HEK293 (cell line): ENCODE data around the gene ZSCAN10.

Experiments used
- CTCF ChIA-PET: fragments of 350-600 bp; formaldehyde crosslinking; extraction: SDS; loops from one replicate; lab custom pipeline; 2021; ENCODE audit warnings: antibody characterized with exemption; lab: Yijun Ruan, JAX
- POLR2A ChIA-PET: fragments of 300-600 bp; formaldehyde crosslinking; extraction: SDS; loops from one replicate; lab custom pipeline; 2020; ENCODE audit warnings: antibody characterized with exemption, inconsistent platforms; lab: Yijun Ruan, JAX
- H3K27ac ChIP-seq: fragments of 200-500 bp; sonication (Bioruptor generic); 2 replicates; pipeline ENCODE4 v1.5.1; 2014; ENCODE audit warnings: low read depth, low read length, control low read depth, inconsistent platforms; ENCODE audit errors: extremely low read depth
- H3K36me3 ChIP-seq, 2 experiments: fragments of 200-500 bp in 1 of 2; sonication (Bioruptor generic) in 1 of 2; 1 replicate in 1 of 2; 2 replicates in 1 of 2; pipeline ENCODE4 v1.5.1; 2014 to 2017; ENCODE audit warnings: inconsistent platforms in 2 of 2, low read length in 2 of 2; ENCODE audit not compliant: control insufficient read depth in 2 of 2, insufficient read depth in 1 of 2
- H3K4me1 ChIP-seq: fragments of 200-500 bp; sonication (Bioruptor generic); 2 replicates; pipeline ENCODE4 v1.5.1; 2014; ENCODE audit warnings: mild to moderate bottlenecking, low read length, inconsistent platforms; ENCODE audit not compliant: control insufficient read depth, insufficient read depth
- H3K4me3 ChIP-seq: 2 replicates; pipeline ENCODE4 v1.5.1; 2011; ENCODE audit warnings: low read depth, mild to moderate bottlenecking, control low read depth, low read length, moderate library complexity
- H3K9me3 ChIP-seq: fragments of 200-500 bp; sonication (Bioruptor generic); 2 replicates; pipeline ENCODE4 v1.5.1; 2014; ENCODE audit warnings: low read depth, low read length, inconsistent platforms; ENCODE audit not compliant: control insufficient read depth, insufficient read depth
- EGR2 ChIP-seq: fragments of 450-650 bp; formaldehyde crosslinking; IDR thresholded peaks from 2 replicates; pipeline ENCODE4 v1.5.1; 2016; ENCODE audit warnings: low read depth, missing biosample characterization, missing genetic modification characterization
- GLI2 ChIP-seq: fragments of 450-650 bp; formaldehyde crosslinking; IDR thresholded peaks from 2 replicates; pipeline ENCODE4; 2017; ENCODE audit warnings: missing biosample characterization, missing genetic modification characterization, low read depth, borderline replicate concordance
- PRDM1 ChIP-seq: fragments of 450-650 bp; formaldehyde crosslinking; IDR thresholded peaks from 2 replicates; pipeline ENCODE4; 2016; ENCODE audit warnings: missing biosample characterization, missing genetic modification characterization
- YY2 ChIP-seq: fragments of 450-650 bp; formaldehyde crosslinking; IDR thresholded peaks from 2 replicates; pipeline ENCODE4 v1.5.1; 2016; ENCODE audit warnings: missing biosample characterization, missing genetic modification characterization
- ZBTB1 ChIP-seq: fragments of 450-650 bp; formaldehyde crosslinking; IDR thresholded peaks from 2 replicates; pipeline ENCODE4 v1.5.1; 2016; ENCODE audit warnings: missing biosample characterization, missing genetic modification characterization
- ZFP41 ChIP-seq: fragments of 450-650 bp; formaldehyde crosslinking; IDR thresholded peaks from 2 replicates; pipeline ENCODE4 v1.5.1; 2016; ENCODE audit warnings: missing biosample characterization, missing genetic modification characterization, borderline replicate concordance
- ZNF10 ChIP-seq: fragments of 450-650 bp; formaldehyde crosslinking; IDR thresholded peaks from 2 replicates; pipeline ENCODE4 v1.5.1; 2017; ENCODE audit warnings: missing biosample characterization, missing genetic modification characterization
- ZNF121 ChIP-seq: fragments of 450-650 bp; formaldehyde crosslinking; IDR thresholded peaks from 2 replicates; pipeline ENCODE4 v1.5.1; 2016; ENCODE audit warnings: missing biosample characterization, missing genetic modification characterization
- ZNF16 ChIP-seq: fragments of 450-650 bp; formaldehyde crosslinking; IDR thresholded peaks from 2 replicates; pipeline ENCODE4 v1.5.1; 2016; ENCODE audit warnings: low read depth, missing biosample characterization, missing genetic modification characterization
- ZNF174 ChIP-seq: fragments of 450-650 bp; formaldehyde crosslinking; IDR thresholded peaks from 2 replicates; pipeline ENCODE4 v1.5.0; 2017; ENCODE audit warnings: missing biosample characterization, mild to moderate bottlenecking, missing genetic modification characterization
- ZNF175 ChIP-seq: fragments of 450-650 bp; formaldehyde crosslinking; IDR thresholded peaks from 2 replicates; pipeline ENCODE4 v1.5.1; 2016; ENCODE audit warnings: missing biosample characterization, missing genetic modification characterization
- ZNF26 ChIP-seq: fragments of 450-650 bp; formaldehyde crosslinking; IDR thresholded peaks from 2 replicates; pipeline ENCODE4 v1.5.1; 2016; ENCODE audit warnings: missing biosample characterization, missing genetic modification characterization
- ZNF280C ChIP-seq: fragments of 450-650 bp; formaldehyde crosslinking; IDR thresholded peaks from 2 replicates; pipeline ENCODE4 v1.5.1; 2016; ENCODE audit warnings: missing biosample characterization, missing genetic modification characterization
- ZNF354C ChIP-seq: fragments of 450-650 bp; formaldehyde crosslinking; IDR thresholded peaks from 2 replicates; pipeline ENCODE4 v1.5.1; 2016; ENCODE audit warnings: missing biosample characterization, missing genetic modification characterization, low read depth, borderline replicate concordance
- ZNF473 ChIP-seq: fragments of 450-650 bp; formaldehyde crosslinking; IDR thresholded peaks from 2 replicates; pipeline ENCODE4 v1.5.1; 2017; ENCODE audit warnings: missing biosample characterization, missing genetic modification characterization
- ZNF555 ChIP-seq: fragments of 450-650 bp; formaldehyde crosslinking; conservative IDR thresholded peaks from 2 replicates; pipeline ENCODE4 v1.5.1; 2017; ENCODE audit warnings: missing biosample characterization, mild to moderate bottlenecking, missing genetic modification characterization, inconsistent platforms
- ZNF560 ChIP-seq: fragments of 450-650 bp; formaldehyde crosslinking; IDR thresholded peaks from 2 replicates; pipeline ENCODE4 v1.5.1; 2017; ENCODE audit warnings: missing biosample characterization, missing genetic modification characterization, borderline replicate concordance
- ZNF658 ChIP-seq: fragments of 450-650 bp; formaldehyde crosslinking; IDR thresholded peaks from 2 replicates; pipeline ENCODE4; 2016; ENCODE audit warnings: missing biosample characterization, missing genetic modification characterization
- ZNF791 ChIP-seq: fragments of 450-650 bp; formaldehyde crosslinking; IDR thresholded peaks from 2 replicates; pipeline ENCODE4 v1.5.1; 2016; ENCODE audit warnings: missing biosample characterization, missing genetic modification characterization

Gene ZSCAN10

GRCh38 chr16:3085868-3086595 is 13.1 kb downstream of the ZSCAN10 start:
- Histone ChIP-seq H3K9me3 (no peaks in the 10 kb centered on the region), H3K4me1 (no peaks in the 10 kb centered on the region), H3K27ac (no peak overlapping the region), H3K4me3 (no peak overlapping the region), H3K36me3 (no peaks in the 10 kb centered on the region)
- ChIA-PET POLR2A (no interaction called here), CTCF (no interaction called here)
- TF ChIP-seq ZNF555 = no peak
- TF ChIP-seq ZNF791 (tag by site-specific recombination) = no peak
- TF ChIP-seq EGR2 (tag by site-specific recombination) = no peak
- no peak for TF ChIP-seq ZNF658 (tag by site-specific recombination)
- no peak for TF ChIP-seq ZBTB1 (tag by site-specific recombination)
- TF ChIP-seq GLI2 (tag by site-specific recombination) = no peak
- no peak for TF ChIP-seq ZNF473 (tag by site-specific recombination)
- no peak for TF ChIP-seq PRDM1 (tag by site-specific recombination)
- TF ChIP-seq ZNF26 (tag by site-specific recombination) = no peak

- ChIA-PET POLR2A (no interaction called here), CTCF (no interaction called here)
- Histone ChIP-seq H3K4me1 (no peaks in the 10 kb centered on the region), H3K9me3 (no peaks in the 10 kb centered on the region), H3K27ac (no peak overlapping the region), H3K36me3 (no peaks in the 10 kb centered on the region), H3K4me3 (no peak overlapping the region)
- TF ChIP-seq ZNF174 (tag by site-specific recombination) = no peak
- TF ChIP-seq YY2 (tag by site-specific recombination) = no peak
- no peak for TF ChIP-seq ZNF10 (tag by site-specific recombination)
- TF ChIP-seq ZNF560 (tag by site-specific recombination) = no peak
- no peak for TF ChIP-seq ZNF354C
- no peak for TF ChIP-seq ZFP41 (tag by site-specific recombination)
- no peak for TF ChIP-seq ZNF121 (tag by site-specific recombination)
- no peak for TF ChIP-seq ZNF175 (tag by site-specific recombination)
- TF ChIP-seq ZNF16 (tag by site-specific recombination) = no peak
- no peak for TF ChIP-seq ZNF280C (tag by site-specific recombination)
- TF ChIP-seq GLI2 (tag by site-specific recombination) = no peak
- TF ChIP-seq ZNF26 (tag by site-specific recombination) = no peak
These were observed 14.0 kb downstream of the ZSCAN10 start for GRCh38 chr16:3084969-3085670.
